CD4-positive, alpha-beta T cell (primary cell): Measurements from ENCODE around the gene SERPINA4. TPM values are rescaled to one million over a fixed set of nuclear protein-coding genes. Genes with fewer than 3 reads are reported as not detected.

Experiments used
- ATAC-seq: fragments of 200-7000 bp; cut with Tn5 transposase; one replicate; pipeline ENCODE4 v1.10.0; 2022; ENCODE audit warnings: mild to moderate bottlenecking; ENCODE audit not compliant: poor library complexity
- CTCF ChIA-PET: fragments of 350-600 bp; sonication (Branson Sonifier 250); formaldehyde crosslinking; loops from one replicate; lab custom pipeline; 2021; ENCODE audit warnings: antibody characterized with exemption, inconsistent platforms; lab: Charles Lee
- POLR2A ChIA-PET: fragments of 350-600 bp; sonication (Branson Sonifier 250); formaldehyde crosslinking; loops from one replicate; lab custom pipeline; 2021; ENCODE audit warnings: antibody characterized with exemption, inconsistent platforms; lab: Charles Lee
- DNase-seq, 14 experiments: peaks; one replicate each; pipeline ENCODE4 v3.0.0-alpha.2; 2013 to 2020; ENCODE audit warnings: mixed read lengths in 2 of 14
- H3K27ac ChIP-seq, 2 donors: one replicate each; pipeline versions ENCODE4 v1.5.1 to v1.7.0; 2013; ENCODE audit warnings: low read length in 2 of 2, low read depth in 1 of 2, mild to moderate bottlenecking in 1 of 2
- H3K27me3 ChIP-seq, 2 experiments: 1 replicate in 1 of 2; 2 replicates in 1 of 2; pipeline versions ENCODE4 v1.6.1 to v1.7.0; 2013; ENCODE audit warnings: low read length in 2 of 2, control low read depth in 1 of 2, mild to moderate bottlenecking in 1 of 2, moderate library complexity in 1 of 2; ENCODE audit not compliant: insufficient read depth in 2 of 2, control insufficient read depth in 1 of 2
- H3K36me3 ChIP-seq: one replicate; pipeline ENCODE4 v1.6.1; 2013; ENCODE audit warnings: low read length, control low read depth; ENCODE audit not compliant: insufficient read depth
- H3K4me1 ChIP-seq: one replicate; pipeline ENCODE4 v1.6.1; 2013; ENCODE audit warnings: low read length, control low read depth; ENCODE audit not compliant: insufficient read depth
- H3K4me3 ChIP-seq: one replicate; pipeline ENCODE4 v1.5.1; 2013; ENCODE audit warnings: mild to moderate bottlenecking, low read length, moderate library complexity
- H3K9me3 ChIP-seq, 2 experiments: 1 replicate in 1 of 2; 2 replicates in 1 of 2; pipeline versions ENCODE4 v1.6.1 to v1.7.0; 2013; ENCODE audit warnings: low read length in 2 of 2, mild to moderate bottlenecking in 2 of 2, control low read depth in 1 of 2, moderate library complexity in 1 of 2; ENCODE audit not compliant: control insufficient read depth in 1 of 2, insufficient read depth in 1 of 2
- H3K27ac Mint-ChIP-seq: one replicate; pipeline ENCODE4 v1.8.0; 2020; ENCODE audit warnings: mixed read lengths
- H3K27me3 Mint-ChIP-seq: one replicate; pipeline ENCODE4 v1.8.0; 2021; ENCODE audit warnings: mixed read lengths
- H3K36me3 Mint-ChIP-seq: one replicate; pipeline ENCODE4 v1.8.0; 2021; ENCODE audit warnings: low read depth, mixed read lengths
- H3K4me1 Mint-ChIP-seq: one replicate; pipeline ENCODE4 v1.8.0; 2021; ENCODE audit warnings: low read depth, mixed read lengths
- H3K4me3 Mint-ChIP-seq: one replicate; pipeline ENCODE4 v1.8.0; 2020; ENCODE audit warnings: mild to moderate bottlenecking, mixed read lengths
- H3K9me3 Mint-ChIP-seq: one replicate; pipeline ENCODE4 v1.8.0; 2020; ENCODE audit warnings: mixed read lengths
- intact Hi-C, 2 experiments: fragments of 100-400 bp; cut with DNase I in 1 of 2; cut with micrococcal nuclease in 1 of 2; formaldehyde crosslinking; loops; one replicate each; pipeline versions ENCODE4 v1.15.1 to v1.9.0; 2023 to 2025; cut with DNase I, micrococcal nuclease
- total RNA-seq, 174 experiments: library from RNA in 2 of 174; stranded (reverse) in 2 of 174; gene quantifications; one replicate each; pipeline ENCODE4 v1.2.3 and lab custom pipeline; 2021 to 2026
- TF ChIP-seq, protein P1 (sequence below): fragments of 200-600 bp; IDR thresholded peaks from one replicate; pipeline ENCODE4 v1.8.0; 2022; ENCODE audit warnings: antibody characterized with exemption, mild to moderate bottlenecking

The SERPINA4 gene
- total RNA-seq, 2 experiments from 2014 or later, result not detected

DNA sequence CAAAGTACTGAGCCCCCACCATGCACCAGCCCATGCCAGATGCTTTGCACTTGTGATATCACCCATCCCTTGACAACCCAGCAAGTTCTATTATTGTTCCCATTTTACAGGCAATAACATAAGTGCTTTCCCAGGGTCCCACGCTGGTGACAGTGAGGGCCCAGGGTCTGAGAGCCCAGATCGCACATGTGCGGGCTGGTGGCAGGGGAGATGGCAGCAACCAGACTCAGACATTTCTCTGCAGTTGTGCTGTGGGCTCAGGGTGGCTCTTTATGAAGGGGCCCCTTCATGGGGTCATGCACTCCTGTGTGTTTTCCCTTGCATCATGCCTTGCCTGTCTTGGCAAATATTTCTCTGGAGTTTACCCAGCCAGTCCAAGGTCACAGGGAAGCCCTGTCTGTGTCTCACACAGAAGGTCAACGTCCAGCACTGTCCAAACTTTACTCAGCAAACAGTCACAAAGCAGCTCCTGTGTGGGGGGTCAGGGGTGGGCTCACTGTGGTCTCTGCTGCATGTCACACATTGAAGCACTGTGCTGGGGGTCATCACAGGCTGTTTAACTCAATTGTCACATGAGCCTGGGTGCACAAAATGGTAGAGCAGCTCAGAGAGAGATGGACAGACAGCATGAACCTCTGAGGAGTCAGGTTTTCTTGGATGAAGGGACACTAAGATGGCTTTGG, 32.6 kb downstream of the SERPINA4 start:
- H3K27me3 ChIP-seq, result no peaks in the 10 kb centered on the region
- intact Hi-C loops, result no loop called here
- DNase-seq (no peak), ATAC-seq (no peak)
- no peaks in the 10 kb centered on the region for H3K36me3 ChIP-seq
- Mint-ChIP-seq H3K4me1 (no peaks in the 10 kb centered on the region), H3K36me3 (no peaks in the 10 kb centered on the region), H3K4me3 (no peak overlapping the region), H3K27me3 (peaks cover 22% of the 10 kb centered on the region), H3K9me3 (no peaks in the 10 kb centered on the region), H3K27ac (no peak overlapping the region)
- no peak overlapping the region for H3K4me3 ChIP-seq
- no peaks in the 10 kb centered on the region for H3K4me1 ChIP-seq
- peaks cover 0 to 6% of the 10 kb centered on the region in 2 experiments for H3K9me3 ChIP-seq
- TF ChIP-seq, protein P1, sequence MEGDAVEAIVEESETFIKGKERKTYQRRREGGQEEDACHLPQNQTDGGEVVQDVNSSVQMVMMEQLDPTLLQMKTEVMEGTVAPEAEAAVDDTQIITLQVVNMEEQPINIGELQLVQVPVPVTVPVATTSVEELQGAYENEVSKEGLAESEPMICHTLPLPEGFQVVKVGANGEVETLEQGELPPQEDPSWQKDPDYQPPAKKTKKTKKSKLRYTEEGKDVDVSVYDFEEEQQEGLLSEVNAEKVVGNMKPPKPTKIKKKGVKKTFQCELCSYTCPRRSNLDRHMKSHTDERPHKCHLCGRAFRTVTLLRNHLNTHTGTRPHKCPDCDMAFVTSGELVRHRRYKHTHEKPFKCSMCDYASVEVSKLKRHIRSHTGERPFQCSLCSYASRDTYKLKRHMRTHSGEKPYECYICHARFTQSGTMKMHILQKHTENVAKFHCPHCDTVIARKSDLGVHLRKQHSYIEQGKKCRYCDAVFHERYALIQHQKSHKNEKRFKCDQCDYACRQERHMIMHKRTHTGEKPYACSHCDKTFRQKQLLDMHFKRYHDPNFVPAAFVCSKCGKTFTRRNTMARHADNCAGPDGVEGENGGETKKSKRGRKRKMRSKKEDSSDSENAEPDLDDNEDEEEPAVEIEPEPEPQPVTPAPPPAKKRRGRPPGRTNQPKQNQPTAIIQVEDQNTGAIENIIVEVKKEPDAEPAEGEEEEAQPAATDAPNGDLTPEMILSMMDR, result no peak
- no peak overlapping the region for H3K27ac ChIP-seq
- ChIA-PET POLR2A (no interaction called here), CTCF (no interaction called here)

DNA sequence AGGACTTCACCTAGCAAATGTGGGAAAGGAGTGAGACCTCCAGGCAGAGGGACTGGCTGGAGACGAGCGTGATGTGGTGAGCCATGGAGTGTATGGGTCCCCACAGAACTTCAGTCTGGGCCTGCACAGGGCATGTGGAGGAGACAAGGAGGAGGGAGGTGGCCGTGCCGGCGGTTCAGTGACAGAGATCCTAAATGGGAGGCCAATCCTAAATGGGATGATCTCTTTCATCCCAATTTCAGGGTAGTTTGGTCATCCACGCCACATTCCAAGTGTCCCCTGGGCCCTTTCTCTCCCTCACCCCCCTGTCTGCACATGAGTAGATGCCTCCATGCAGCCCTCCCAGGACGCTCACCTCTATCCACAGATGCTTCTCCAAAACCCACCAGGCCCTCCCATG, 33.2 kb downstream of the SERPINA4 start:
- ATAC-seq (no peak), DNase-seq (no peak)
- Histone ChIP-seq H3K4me3 (no peak overlapping the region), H3K36me3 (no peaks in the 10 kb centered on the region), H3K27me3 (no peaks in the 10 kb centered on the region), H3K27ac (no peak overlapping the region), H3K9me3 (peaks cover 0 to 6% of the 10 kb centered on the region in 2 experiments), H3K4me1 (no peaks in the 10 kb centered on the region)
- peaks cover 28% of the 10 kb centered on the region for H3K27me3 Mint-ChIP-seq
- CTCF ChIA-PET, result no interaction called here
- H3K4me3 Mint-ChIP-seq, result no peak overlapping the region
- H3K4me1 Mint-ChIP-seq, result no peaks in the 10 kb centered on the region
- intact Hi-C loops, result no loop called here
- POLR2A ChIA-PET, result no interaction called here
- TF ChIP-seq, protein P1, result no peak
- no peaks in the 10 kb centered on the region for H3K9me3 Mint-ChIP-seq
- H3K27ac Mint-ChIP-seq, result no peak overlapping the region
- no peaks in the 10 kb centered on the region for H3K36me3 Mint-ChIP-seq

DNA sequence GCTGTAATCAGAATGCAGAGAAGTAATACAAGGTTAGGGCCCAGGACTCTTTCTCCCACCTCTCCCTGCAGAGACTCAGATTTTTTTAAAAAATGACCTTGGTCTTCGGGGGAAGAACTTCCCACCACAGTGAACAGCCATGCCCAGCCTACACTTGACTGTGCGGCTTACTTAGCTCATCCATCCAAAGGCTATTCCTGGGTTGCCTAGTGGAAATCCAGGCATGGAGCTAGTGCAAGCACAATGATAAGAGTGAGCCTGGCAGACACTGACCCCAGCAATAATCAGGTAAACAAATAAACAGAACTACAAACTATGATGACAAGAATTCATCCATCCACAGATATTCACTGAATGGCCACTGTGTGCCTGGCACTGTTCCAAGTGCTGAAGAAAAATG, 34.7 kb downstream of the SERPINA4 start:
- H3K4me1 Mint-ChIP-seq, result no peaks in the 10 kb centered on the region
- no peak overlapping the region for H3K27ac ChIP-seq
- POLR2A ChIA-PET, result no interaction called here
- H3K36me3 ChIP-seq, result no peaks in the 10 kb centered on the region
- H3K4me3 Mint-ChIP-seq, result no peak overlapping the region
- TF ChIP-seq, protein P1, result no peak
- intact Hi-C loops, result no loop called here
- no peak overlapping the region for H3K4me3 ChIP-seq
- CTCF ChIA-PET, result no interaction called here
- H3K27me3 ChIP-seq, result no peaks in the 10 kb centered on the region
- H3K4me1 ChIP-seq, result no peaks in the 10 kb centered on the region
- no peak for DNase-seq
- ATAC-seq, result no peak
- H3K36me3 Mint-ChIP-seq, result no peaks in the 10 kb centered on the region
- no peaks in the 10 kb centered on the region for H3K9me3 Mint-ChIP-seq
- H3K27ac Mint-ChIP-seq, result no peak overlapping the region
- peaks cover 0 to 5% of the 10 kb centered on the region in 2 experiments for H3K9me3 ChIP-seq
- H3K27me3 Mint-ChIP-seq, result peaks cover 39% of the 10 kb centered on the region
